GM12865 (cell line): ENCODE results near the gene CCR5AS.

ENCODE experiments used
- DNase-seq: peaks from one replicate; pipeline ENCODE4 v3.0.0; 2010; ENCODE audit warnings: low read depth
- H3K4me3 ChIP-seq: 2 replicates; pipeline ENCODE4 v1.5.1; 2011; ENCODE audit warnings: mild to moderate bottlenecking, low read depth, low read length, control low read depth
- TF ChIP-seq, protein P1 (sequence below): IDR thresholded peaks from 2 replicates; pipeline ENCODE4 v1.5.1; 2011; ENCODE audit warnings: low read length, control low read depth, low read depth, inconsistent platforms; ENCODE audit not compliant: insufficient read depth; ENCODE audit errors: missing control alignments

The CCR5AS gene

DNA sequence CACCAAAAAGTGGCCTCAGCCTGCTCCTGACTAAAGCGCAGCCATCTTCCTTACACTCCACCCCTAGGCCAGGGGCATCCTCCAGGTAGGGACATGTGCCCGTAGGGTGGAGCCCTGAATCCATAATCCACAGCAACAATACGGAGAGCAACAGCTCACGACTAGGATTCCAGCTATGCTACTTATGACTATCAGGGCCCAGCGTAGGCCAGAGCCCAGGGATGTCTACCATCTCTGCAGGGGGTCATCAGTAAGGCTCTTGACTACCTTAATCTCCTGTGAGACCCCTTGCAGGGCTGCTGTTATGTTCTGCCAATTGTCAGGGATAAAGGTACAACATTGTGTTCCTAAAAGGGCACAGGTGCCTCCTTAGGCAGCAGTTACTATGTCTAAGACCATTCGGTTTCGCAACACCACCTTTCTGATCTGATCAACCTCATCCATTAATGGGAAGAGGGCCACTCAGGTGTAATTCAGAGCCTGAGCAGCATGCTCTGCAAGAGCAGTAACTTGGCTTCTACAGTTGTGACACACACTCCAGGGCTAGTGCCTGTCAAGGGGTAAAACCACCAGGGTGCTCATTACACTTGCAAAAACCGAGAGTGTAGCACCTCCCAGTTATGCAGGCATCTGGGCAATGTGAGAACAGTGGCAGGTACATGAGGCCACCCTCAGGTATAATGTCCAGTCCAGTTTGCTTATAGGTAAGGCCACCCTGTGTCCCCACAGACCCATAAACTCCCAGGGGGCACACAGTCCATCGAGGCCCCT, 11.2 kb upstream of the CCR5AS start:
- TF ChIP-seq, protein P1, sequence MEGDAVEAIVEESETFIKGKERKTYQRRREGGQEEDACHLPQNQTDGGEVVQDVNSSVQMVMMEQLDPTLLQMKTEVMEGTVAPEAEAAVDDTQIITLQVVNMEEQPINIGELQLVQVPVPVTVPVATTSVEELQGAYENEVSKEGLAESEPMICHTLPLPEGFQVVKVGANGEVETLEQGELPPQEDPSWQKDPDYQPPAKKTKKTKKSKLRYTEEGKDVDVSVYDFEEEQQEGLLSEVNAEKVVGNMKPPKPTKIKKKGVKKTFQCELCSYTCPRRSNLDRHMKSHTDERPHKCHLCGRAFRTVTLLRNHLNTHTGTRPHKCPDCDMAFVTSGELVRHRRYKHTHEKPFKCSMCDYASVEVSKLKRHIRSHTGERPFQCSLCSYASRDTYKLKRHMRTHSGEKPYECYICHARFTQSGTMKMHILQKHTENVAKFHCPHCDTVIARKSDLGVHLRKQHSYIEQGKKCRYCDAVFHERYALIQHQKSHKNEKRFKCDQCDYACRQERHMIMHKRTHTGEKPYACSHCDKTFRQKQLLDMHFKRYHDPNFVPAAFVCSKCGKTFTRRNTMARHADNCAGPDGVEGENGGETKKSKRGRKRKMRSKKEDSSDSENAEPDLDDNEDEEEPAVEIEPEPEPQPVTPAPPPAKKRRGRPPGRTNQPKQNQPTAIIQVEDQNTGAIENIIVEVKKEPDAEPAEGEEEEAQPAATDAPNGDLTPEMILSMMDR: no peak
- no peak for DNase-seq
- H3K4me3 ChIP-seq: no peak overlapping the region

DNA sequence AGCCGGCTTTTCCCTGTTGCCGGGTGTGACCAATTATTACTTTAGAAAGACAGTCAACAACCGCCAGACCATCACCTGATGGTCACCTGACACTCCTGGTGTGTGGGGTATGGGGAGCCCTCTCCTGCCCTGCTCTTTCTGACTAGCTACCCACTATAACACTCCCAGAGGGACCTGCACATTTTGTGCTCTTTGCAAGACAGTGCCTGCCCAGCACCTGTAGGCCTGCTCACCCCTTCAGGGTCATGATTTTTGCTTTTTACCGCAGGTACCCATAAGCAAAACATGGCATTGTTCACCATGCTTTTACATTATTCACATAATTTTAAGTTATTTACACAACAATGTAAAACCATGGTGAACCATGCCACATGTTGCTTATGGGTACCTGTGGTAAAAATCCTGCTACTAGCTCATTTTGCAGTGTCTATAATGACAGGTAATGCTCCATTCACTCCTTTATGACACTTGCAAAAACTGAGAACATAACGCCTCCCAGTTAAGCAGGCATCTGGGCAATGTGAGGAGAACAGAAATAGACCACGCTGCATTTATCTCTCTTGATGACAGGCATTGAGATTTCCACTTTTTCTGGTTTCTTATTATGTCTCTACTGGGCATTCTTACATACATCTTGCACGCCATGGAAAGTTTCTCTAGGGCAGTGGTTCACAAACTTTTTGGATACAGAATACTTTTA, 10.1 kb upstream of the CCR5AS start:
- no peak for DNase-seq
- TF ChIP-seq, protein P1: no peak

DNA sequence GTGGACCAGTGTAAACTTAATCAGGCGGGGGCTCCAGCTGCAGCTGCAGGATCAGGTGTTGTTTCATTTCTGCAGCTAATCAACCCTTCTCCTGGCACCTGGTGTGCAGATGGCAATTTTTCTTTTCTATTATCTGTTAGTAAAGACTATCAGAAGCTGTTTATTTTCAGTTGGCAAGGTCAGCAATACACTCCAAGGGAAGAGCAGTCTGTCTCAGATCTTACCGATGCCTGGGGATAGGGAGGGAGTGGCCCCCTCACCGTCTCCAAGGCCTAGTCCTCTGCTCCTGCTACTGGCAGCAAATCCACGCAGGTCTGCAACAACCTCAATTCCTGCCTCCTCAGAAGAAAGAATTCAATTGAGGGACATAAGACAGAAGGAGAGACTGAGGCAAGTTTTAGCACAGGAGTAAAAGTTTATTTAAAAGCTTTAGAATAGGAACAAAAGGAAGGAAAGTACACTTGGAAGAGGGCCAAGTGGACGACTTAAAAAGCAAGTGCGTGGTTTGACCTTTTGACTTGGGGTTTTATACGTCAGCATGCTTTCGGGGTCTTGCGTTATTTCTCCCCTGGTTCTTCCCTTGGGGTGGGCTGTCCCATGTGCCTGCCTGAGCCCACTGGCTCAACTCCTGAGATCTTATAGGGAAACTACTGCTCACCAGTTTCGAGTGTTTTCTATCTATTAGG, 9.4 kb upstream of the CCR5AS start:
- TF ChIP-seq, protein P1: no peak
- no peak overlapping the region for H3K4me3 ChIP-seq
- DNase-seq: peak; percentile 10

More for the DNA sequence above, 10.1 kb upstream of the CCR5AS start:
- no peak overlapping the region for H3K4me3 ChIP-seq

DNA sequence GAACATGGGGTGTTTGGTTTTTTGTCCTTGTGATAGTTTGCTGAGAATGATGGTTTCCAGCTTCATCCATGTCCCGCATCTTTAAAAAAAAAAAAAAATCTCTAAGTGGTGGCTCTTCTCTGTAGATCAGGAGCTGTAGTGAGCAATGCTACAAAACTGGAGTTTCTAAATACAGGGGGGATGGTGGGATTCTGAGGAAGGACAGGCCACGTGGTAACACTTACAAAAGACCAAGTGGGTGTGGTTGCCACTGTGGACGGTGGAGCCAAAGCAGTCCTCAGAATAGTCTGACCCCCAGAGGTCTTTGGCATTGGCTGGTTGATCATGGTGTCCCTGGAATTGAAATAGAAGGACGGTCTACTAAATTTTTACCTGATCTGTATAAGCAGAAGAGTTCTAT, 7.9 kb upstream of the CCR5AS start:
- H3K4me3 ChIP-seq: no peak overlapping the region
- DNase-seq: no peak
- TF ChIP-seq, protein P1: no peak

DNA sequence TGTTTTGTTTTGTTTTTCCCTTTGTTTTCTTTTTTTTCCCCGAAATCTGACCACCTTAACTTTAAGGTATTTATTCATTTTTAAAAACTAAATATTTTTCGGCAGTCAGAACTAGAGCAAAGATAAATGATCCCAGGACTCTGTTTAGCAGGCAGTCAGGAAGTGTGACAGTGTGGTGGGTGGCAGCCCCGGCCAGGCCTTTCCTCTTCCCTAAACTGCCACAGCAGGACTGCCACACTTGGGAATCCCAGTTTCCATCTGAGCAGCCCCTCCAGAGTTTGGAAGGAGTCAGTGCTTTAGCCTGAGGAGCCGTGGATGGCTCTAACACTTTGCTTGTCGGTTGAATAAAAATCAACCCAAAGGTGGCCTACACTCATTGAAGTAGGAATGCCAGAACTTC, 7.1 kb upstream of the CCR5AS start:
- no peak overlapping the region for H3K4me3 ChIP-seq
- DNase-seq: no peak
- TF ChIP-seq, protein P1: no peak

DNA sequence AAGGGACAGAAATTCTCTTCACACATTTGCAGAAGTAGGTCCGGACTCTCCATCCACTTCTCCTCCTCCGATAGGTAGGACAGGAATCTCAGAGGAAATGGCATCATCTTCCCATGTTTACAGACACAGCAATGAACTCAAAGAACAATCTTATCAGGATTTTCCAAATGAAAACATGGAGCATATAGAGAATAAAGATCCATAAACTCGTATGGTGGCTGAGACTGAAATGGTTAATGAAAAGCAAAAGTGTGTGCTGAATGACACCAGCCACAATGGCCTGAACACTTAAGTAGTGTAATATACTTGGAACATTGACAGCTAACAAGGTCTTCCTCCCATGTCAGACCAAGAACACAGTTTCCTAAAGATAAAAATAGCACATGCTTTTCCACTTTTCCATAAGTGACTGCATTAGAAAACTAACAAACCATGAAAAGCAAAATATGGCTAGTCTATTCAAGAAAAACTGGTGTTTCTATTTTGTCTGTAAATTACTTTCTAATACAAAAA, 6.0 kb upstream of the CCR5AS start:
- no peak overlapping the region for H3K4me3 ChIP-seq
- TF ChIP-seq, protein P1: no peak
- DNase-seq: no peak
